Panc1 (cell line): ENCODE data around the gene PDGFRA. TPM values are rescaled to one million over a fixed set of nuclear protein-coding genes. Genes with fewer than 3 reads are reported as not detected.

ENCODE experiments used
- ATAC-seq: fragments of 200-7000 bp; cut with Tn5 transposase; 2 replicates; pipeline ENCODE4 v1.9.1; 2020; ENCODE audit warnings: mild to moderate bottlenecking, moderate library complexity
- BruUV-seq: library from RNA; stranded (reverse); fragments of 400-500 nt; replicated peaks from 2 replicates; lab custom pipeline; 2021; lab: Mats Ljungman, UMichigan
- CTCF ChIA-PET: fragments of 300-600 bp; sonication (Branson Sonifier 250); formaldehyde crosslinking; loops from one replicate; lab custom pipeline; 2022; ENCODE audit warnings: antibody characterized with exemption; lab: Charles Lee
- POLR2A ChIA-PET: fragments of 300-600 bp; sonication (Branson Sonifier 250); formaldehyde crosslinking; loops from one replicate; lab custom pipeline; 2022; ENCODE audit warnings: antibody characterized with exemption; lab: Charles Lee
- DNase-seq: peaks from one replicate; pipeline ENCODE4 v3.0.0-alpha.2; 2010; ENCODE audit warnings: low read depth, low spot score
- H3K27ac ChIP-seq: 2 replicates; pipeline ENCODE4 v1.5.1; 2011; ENCODE audit warnings: mild to moderate bottlenecking, low read length, inconsistent platforms
- H3K27me3 ChIP-seq: fragments of 200-500 bp; sonication (Bioruptor generic); 2 replicates; pipeline ENCODE4 v1.6.0; 2014; ENCODE audit warnings: low read length, inconsistent platforms; ENCODE audit not compliant: control insufficient read depth, insufficient read depth
- H3K36me3 ChIP-seq: fragments of 200-500 bp; sonication (Bioruptor generic); 2 replicates; pipeline ENCODE4 v1.5.1; 2014; ENCODE audit warnings: inconsistent platforms, mild to moderate bottlenecking, low read length, moderate library complexity; ENCODE audit not compliant: control insufficient read depth, insufficient read depth
- H3K4me1 ChIP-seq: 2 replicates; pipeline ENCODE4 v1.5.1; 2011; ENCODE audit warnings: inconsistent platforms, mild to moderate bottlenecking, low read length, moderate library complexity; ENCODE audit not compliant: control insufficient read depth, insufficient read depth
- H3K4me3 ChIP-seq, 2 experiments: 2 replicates each; pipeline ENCODE4 v1.5.1; 2011 to 2012; ENCODE audit warnings: low read depth in 2 of 2, low read length in 2 of 2, mild to moderate bottlenecking in 2 of 2, inconsistent platforms in 1 of 2, moderate library complexity in 1 of 2
- H3K9me3 ChIP-seq: fragments of 200-500 bp; sonication (Bioruptor generic); 2 replicates; pipeline ENCODE4 v1.5.1; 2014; ENCODE audit warnings: low read depth, mild to moderate bottlenecking, inconsistent platforms, low read length, moderate library complexity; ENCODE audit not compliant: control insufficient read depth, insufficient read depth
- CTCF ChIP-seq: fragments of 450-650 bp; IDR thresholded peaks from 2 replicates; pipeline ENCODE4 v1.5.1; 2017; ENCODE audit warnings: mild to moderate bottlenecking
- POLR2AphosphoS5 ChIP-seq: IDR thresholded peaks from 2 replicates; pipeline ENCODE4 v1.6.1; 2012; ENCODE audit warnings: mild to moderate bottlenecking, low read depth, low read length, moderate library complexity
- REST ChIP-seq, 2 experiments: IDR thresholded peaks; 2 replicates each; pipeline ENCODE4 v1.6.1; 2011 to 2012; ENCODE audit warnings: low read depth in 2 of 2, control low read depth in 1 of 2, low read length in 1 of 2, mild to moderate bottlenecking in 1 of 2, moderate library complexity in 1 of 2; ENCODE audit not compliant: insufficient read depth in 1 of 2
- SIN3A ChIP-seq: IDR thresholded peaks from 2 replicates; pipeline ENCODE4 v1.6.1; 2012; ENCODE audit warnings: low read depth, mild to moderate bottlenecking, low read length, moderate library complexity, borderline replicate concordance; ENCODE audit not compliant: insufficient read depth
- TCF7L2 ChIP-seq: IDR thresholded peaks from 2 replicates; pipeline ENCODE4 v1.6.1; 2011; ENCODE audit warnings: mild to moderate bottlenecking, low read depth, low read length, inconsistent platforms
- in situ Hi-C: cut with HindIII; loops from 2 replicates; pipeline ENCODE4 v1.10.0; 2016; ENCODE audit warnings: low sequenced_read_pairs, low pct_unique_long_range_greater_than_20kb
- intact Hi-C: fragments of 100-400 bp; cut with micrococcal nuclease; formaldehyde crosslinking; loops from one replicate; pipeline ENCODE4 v1.10.0; 2022; ENCODE audit not compliant: unreplicated experiment
- total RNA-seq: library from RNA; stranded (reverse); gene quantifications from one replicate; pipeline ENCODE4 v1.2.1, GENCODE V29; 2021; ENCODE audit not compliant: unreplicated experiment

The PDGFRA gene
- total RNA-seq, 1 experiment from 2014 or later, result 0.15 TPM

- Histone ChIP-seq H3K27ac (no peak overlapping the region), H3K4me1 (no peaks in the 10 kb centered on the region), H3K27me3 (no peaks in the 10 kb centered on the region), H3K36me3 (no peaks in the 10 kb centered on the region), H3K9me3 (no peaks in the 10 kb centered on the region), H3K4me3 (no peak overlapping the region)
- ATAC-seq (no peak), DNase-seq (no peak)
- no peak for TF ChIP-seq REST (IDR thresholded peaks at IDR 0.05; ENCODE audit: insufficient read depth in 1 of 2, low read depth in 2 of 2, low read length in 1 of 2)
- TF ChIP-seq POLR2AphosphoS5, result no peak
- no peak for TF ChIP-seq SIN3A
- TF ChIP-seq TCF7L2, result no peak
- TF ChIP-seq CTCF, result no peak
- intact Hi-C loops, result no loop called here
- ChIA-PET POLR2A (interaction anchor here (0.6 kb wide), 1 partner anchor 35 kb away, joined by 4 read pairs; no protein-coding TSS in a partner anchor), CTCF (no interaction called here)
- in situ Hi-C loops, result no loop called here
- no TSS peak for BruUV-seq
These were observed 36.3 kb upstream of the PDGFRA start for GRCh38 chr4:54192811-54193210.

- POLR2A ChIA-PET, result no interaction called here
- H3K36me3 ChIP-seq, result no peaks in the 10 kb centered on the region
- DNase-seq, result no peak
- H3K9me3 ChIP-seq, result no peaks in the 10 kb centered on the region
- no peak for TF ChIP-seq TCF7L2
- no peak for TF ChIP-seq CTCF
- TF ChIP-seq SIN3A, result no peak
- TF ChIP-seq REST (IDR thresholded peaks at IDR 0.05; ENCODE audit: insufficient read depth in 1 of 2, low read depth in 2 of 2, low read length in 1 of 2), result no peak
- no peak for TF ChIP-seq POLR2AphosphoS5
- intact Hi-C loops (no loop called here), in situ Hi-C loops (no loop called here)
- no TSS peak for BruUV-seq
- H3K27ac ChIP-seq, result no peak overlapping the region
- no peak for ATAC-seq
- H3K27me3 ChIP-seq, result no peaks in the 10 kb centered on the region
- CTCF ChIA-PET, result no interaction called here
- no peaks in the 10 kb centered on the region for H3K4me1 ChIP-seq
- H3K4me3 ChIP-seq, result no peak overlapping the region
These were observed 31.2 kb upstream of the PDGFRA start for GRCh38 chr4:54197926-54198325.
